GM18499 (cell line): ENCODE data around the gene FUT1.
"Not testable (repeated sequence)": the region's sequence is repeated elsewhere in the genome, so short reads cannot be mapped to it uniquely, and the experiment has no call there.

ENCODE experiments used
- ATAC-seq: cut with Tn5 transposase; IDR thresholded peaks from one replicate; pipeline ENCODE4 v1.9.1; 2021; ENCODE audit warnings: moderate number of reproducible peaks; ENCODE audit not compliant: insufficient read depth, unreplicated experiment

The FUT1 gene

GRCh38 chr19:48719263-48720171 is 32.9 kb downstream of the FUT1 start, which contains the start of gene MAMSTR:
Gene MAMSTR (minus strand): TSS chr19:48719725. CDS start chr19:48719031, 694 bp downstream.
- no peak for ATAC-seq

GRCh38 chr19:48718711-48719231 is 33.7 kb downstream of the FUT1 start:
- no peak for ATAC-seq

DNA sequence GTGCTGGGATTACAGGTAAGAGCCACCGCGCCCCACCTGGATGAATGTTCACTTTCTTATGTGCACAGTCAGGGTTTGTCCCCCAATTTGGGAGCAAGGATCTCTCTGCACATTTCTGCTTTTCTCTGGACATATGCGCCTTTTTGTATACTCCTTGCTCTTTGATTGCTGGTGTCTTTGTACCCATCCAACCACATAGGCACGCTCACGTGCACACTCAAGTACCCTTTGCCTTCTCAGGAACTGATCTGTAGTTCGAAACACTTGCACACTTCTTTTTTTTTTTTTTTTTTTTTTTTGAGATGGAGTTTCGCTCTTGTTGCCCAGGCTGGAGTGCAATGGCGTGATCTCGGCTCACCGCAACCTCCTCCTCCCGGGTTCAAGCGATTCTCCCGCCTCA is 34.3 kb downstream of the FUT1 start:
- ATAC-seq: not testable (repeated sequence)

- ATAC-seq: no peak
Measured at GRCh38 chr19:48716562-48717291, 35.7 kb downstream of the FUT1 start.

DNA sequence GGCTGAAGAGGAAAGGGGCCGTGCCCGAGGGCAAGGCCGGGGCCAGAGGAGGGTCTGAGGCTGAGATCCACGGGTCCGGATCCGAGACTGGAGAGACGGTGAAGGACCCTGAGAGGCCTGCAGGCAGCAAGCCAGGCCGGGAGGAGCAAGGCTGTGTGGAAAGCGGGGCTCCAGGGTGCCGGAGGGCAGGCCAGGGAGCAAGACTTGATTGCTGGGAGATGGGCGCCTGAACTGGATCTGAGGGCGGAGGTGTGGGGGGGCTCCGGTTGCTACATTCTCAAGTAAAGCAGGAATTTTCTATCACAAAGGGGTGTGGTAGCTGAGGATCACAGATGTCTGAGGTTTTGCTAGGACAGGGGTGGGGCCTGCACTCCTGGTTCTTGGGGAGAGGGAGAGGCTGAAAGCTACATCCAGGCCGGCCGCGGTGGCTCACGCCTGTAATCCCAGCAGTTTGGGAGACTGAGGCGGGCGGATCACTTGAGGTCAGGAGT is 36.7 kb downstream of the FUT1 start:
- ATAC-seq: no peak

- ATAC-seq: no peak
Measured at GRCh38 chr19:48714759-48715675, 37.4 kb downstream of the FUT1 start.

DNA sequence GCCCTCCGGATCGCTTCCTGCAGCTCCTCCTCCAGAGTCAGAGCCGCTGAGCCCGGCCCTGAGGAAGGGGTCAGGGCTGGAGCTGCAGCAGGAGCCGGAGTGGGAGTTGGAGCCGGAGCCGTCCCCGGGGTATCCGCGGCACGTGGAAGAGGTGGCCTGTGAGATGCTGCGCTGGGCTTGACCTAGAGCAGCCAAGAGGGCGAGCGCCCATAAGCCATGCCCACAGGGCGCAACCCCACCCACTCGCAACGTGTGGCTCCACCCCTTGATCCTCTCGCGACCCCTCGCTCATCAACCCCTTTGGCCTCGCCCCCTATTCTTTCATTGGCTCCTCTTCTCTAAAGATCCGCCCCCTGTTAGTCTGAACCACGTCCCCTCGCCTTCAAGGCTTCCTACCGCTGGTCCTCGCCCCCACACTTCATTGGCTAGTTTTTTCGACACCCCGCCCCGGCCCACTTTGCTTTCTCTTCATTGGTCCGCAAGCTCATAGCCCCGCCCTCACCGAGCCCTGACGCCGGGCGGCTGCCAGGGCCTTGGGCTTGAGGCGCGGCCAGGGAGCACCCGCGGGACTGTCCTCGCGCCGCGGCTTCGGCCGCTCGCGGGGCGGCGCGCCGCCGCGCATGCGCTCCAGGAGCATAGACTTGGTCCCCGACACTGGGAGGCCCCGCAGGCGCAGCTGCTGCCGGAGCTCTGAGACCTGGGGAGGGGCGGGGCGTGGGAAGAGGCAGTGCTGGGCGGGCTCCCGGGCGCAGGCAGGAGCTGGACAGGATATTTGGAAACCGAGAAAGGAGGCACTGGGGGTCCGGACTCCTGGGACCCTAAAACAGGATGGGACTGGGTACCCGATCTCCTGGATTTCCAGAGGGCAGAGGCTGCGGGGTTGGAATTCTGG is 38.3 kb downstream of the FUT1 start:
- peak; percentile 65 for ATAC-seq

DNA sequence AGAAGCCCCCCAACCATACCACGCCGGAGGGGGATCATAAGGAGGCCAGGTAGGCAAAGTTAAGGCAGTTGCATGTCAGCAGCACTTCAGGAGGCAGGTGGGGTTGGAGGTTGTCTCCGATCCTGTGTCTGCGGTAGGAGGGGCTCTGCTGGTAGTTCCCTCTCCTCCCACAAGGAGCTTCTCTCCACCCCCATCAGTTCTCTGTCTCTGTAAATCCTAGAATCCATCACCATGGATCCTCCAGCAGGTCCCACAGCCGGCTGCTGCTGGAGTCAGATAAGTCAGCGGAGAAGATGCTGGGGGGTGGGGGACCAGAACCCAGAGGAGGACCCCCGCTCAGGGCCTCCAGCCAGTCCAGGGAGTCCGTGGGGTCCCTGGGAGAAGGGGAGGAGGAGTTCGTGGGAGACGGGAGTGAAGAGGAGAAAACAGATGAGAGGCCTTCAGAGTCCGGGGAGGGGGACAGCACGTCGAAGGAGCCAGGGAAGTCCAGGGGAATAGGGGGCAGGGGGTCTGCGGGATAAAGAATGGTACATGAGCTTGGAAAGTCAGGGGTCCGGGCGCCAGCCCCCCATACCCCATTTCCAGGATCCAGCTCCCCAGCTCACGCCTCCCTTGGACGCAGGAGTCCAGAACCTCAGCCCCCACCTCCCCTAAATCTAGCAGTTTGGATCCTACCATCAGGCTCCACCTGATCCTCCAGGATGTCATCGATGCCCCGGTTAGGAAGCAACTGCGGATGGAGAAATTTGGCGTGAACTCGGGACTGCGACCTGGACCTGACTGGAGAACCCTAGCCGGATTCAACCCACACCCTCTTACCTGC is 39.2 kb downstream of the FUT1 start:
- ATAC-seq: no peak

DNA sequence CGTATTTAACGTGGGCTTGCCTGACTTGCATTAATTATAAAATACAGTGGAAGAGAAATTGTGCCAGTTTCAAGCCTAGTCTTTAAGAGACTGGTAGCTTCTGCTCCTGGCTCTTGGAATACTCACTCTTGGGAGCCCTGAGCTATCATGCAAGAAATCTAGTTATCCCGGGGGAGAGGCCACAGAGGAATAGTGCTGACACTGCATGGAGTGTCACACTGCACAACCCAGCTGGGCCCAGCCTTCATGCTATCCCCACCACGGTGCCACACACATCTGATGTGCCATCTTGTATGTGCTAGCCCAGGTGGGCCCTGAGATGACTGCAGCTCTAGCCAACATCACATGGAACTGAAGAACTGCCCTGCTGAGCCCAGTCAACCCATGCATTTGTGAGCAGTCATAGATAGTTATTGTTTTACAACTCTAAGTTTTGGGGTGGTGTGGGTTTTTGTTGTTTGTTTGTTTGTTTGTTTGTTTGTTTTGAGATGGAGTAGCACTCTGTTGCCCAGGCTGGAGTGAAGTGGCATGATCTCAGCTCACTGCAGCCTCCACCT is 41.3 kb downstream of the FUT1 start:
- no peak for ATAC-seq

- ATAC-seq: no peak
Measured at GRCh38 chr19:48708471-48708870, 44.0 kb downstream of the FUT1 start.

GRCh38 chr19:48705431-48705830 is 47.0 kb downstream of the FUT1 start:
- no peak for ATAC-seq

DNA sequence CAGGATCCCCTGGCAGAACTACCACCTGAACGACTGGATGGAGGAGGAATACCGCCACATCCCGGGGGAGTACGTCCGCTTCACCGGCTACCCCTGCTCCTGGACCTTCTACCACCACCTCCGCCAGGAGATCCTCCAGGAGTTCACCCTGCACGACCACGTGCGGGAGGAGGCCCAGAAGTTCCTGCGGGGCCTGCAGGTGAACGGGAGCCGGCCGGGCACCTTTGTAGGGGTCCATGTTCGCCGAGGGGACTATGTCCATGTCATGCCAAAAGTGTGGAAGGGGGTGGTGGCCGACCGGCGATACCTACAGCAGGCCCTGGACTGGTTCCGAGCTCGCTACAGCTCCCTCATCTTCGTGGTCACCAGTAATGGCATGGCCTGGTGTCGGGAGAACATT is 49.1 kb downstream of the FUT1 start:
- ATAC-seq: no peak

DNA sequence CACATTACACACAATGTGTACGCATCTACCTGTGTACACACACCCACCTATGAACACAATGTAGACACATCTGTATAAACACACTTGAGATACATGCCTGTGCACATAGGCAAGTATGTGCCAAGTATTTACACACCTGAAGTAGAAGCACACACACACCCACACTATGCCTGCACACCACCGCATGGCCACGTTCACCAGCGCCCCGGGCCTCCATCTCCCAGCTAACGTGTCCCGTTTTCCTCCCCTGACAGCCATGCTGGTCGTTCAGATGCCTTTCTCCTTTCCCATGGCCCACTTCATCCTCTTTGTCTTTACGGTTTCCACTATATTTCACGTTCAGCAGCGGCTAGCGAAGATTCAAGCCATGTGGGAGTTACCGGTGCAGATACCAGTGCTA is 49.7 kb downstream of the FUT1 start:
- no peak for ATAC-seq

DNA sequence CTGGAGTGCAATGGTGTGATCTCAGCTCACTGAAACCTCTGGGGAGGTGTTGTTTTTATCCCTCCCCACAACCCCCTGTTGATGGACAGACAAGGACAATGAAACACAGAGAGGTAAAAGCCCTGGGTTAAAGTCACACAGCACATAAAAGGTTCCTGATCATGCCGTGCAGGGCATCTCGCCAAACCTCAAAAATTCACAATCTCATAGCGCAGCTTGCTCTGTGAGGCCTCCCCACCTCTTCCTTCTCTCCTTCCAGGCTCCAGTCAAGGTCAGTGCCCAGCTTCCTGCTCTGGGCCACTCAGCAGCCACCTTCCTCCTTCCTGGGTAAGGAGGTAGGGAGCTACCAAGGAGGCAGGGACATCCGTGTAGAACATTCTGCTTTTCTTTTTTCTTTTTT is 54.4 kb downstream of the FUT1 start:
- no peak for ATAC-seq
